HepG2 (cell line): ENCODE measurements around the gene ADORA2B. TPM values are rescaled to one million over a fixed set of nuclear protein-coding genes. Genes with fewer than 3 reads are reported as not detected.

ENCODE experiments used
- CREB1 ChIP-seq, 2 experiments: fragments of 450-650 bp in 1 of 2; IDR thresholded peaks; 2 replicates each; pipeline ENCODE4 v1.6.1; 2016 to 2017; ENCODE audit warnings: control low read depth in 1 of 2, mild to moderate bottlenecking in 1 of 2, missing compliant biosample characterization in 1 of 2, missing genetic modification characterization in 1 of 2
- DPF2 ChIP-seq: sonication (generic); formaldehyde crosslinking; IDR thresholded peaks from 2 replicates; pipeline ENCODE4 v1.4.0; 2020; ENCODE audit warnings: mild to moderate bottlenecking, low read depth, missing genetic modification reagents, borderline replicate concordance
- HINFP ChIP-seq: sonication (generic); formaldehyde crosslinking; IDR thresholded peaks from 2 replicates; pipeline ENCODE4 v1.4.0; 2020; ENCODE audit warnings: low read depth, mild to moderate bottlenecking, missing genetic modification reagents
- HNF4G ChIP-seq, 2 experiments: sonication (generic) in 1 of 2; formaldehyde crosslinking in 1 of 2; IDR thresholded peaks; 2 replicates each; pipeline versions ENCODE4 v1.4.0 to v1.6.1; 2011 to 2020; ENCODE audit warnings: borderline replicate concordance in 2 of 2, low read depth in 2 of 2, mild to moderate bottlenecking in 2 of 2, low read length in 1 of 2, missing genetic modification reagents in 1 of 2, moderate library complexity in 1 of 2
- HNRNPL ChIP-seq: fragments of 200-400 bp; formaldehyde crosslinking; IDR thresholded peaks from 2 replicates; pipeline ENCODE4 v1.6.1; 2017; ENCODE audit warnings: mild to moderate bottlenecking, low read depth, low read length
- MIER3 ChIP-seq: IDR thresholded peaks from 2 replicates; pipeline ENCODE4 v1.6.1; 2016; ENCODE audit warnings: missing compliant biosample characterization, borderline replicate concordance
- NCOR1 ChIP-seq: fragments of 200-600 bp; sonication (generic); IDR thresholded peaks from 2 replicates; pipeline ENCODE4 v1.7.0; 2017; ENCODE audit warnings: antibody characterized with exemption, low read length, borderline replicate concordance
- NFKBIZ ChIP-seq: IDR thresholded peaks from 2 replicates; pipeline ENCODE4 v1.6.1; 2018; ENCODE audit warnings: missing genetic modification reagents, missing compliant biosample characterization
- RCOR2 ChIP-seq: IDR thresholded peaks from 2 replicates; pipeline ENCODE4 v1.6.1; 2016; ENCODE audit warnings: missing biosample characterization, missing genetic modification reagents
- SKI ChIP-seq: fragments of 450-650 bp; IDR thresholded peaks from one replicate; pipeline ENCODE4 v1.6.1; 2018; ENCODE audit warnings: mild to moderate bottlenecking; ENCODE audit not compliant: partially characterized antibody
- THYN1 ChIP-seq: sonication (generic); formaldehyde crosslinking; IDR thresholded peaks from 2 replicates; pipeline ENCODE4 v1.8.1; 2023; ENCODE audit warnings: low read depth, mild to moderate bottlenecking, moderate library complexity, missing genetic modification reagents, borderline replicate concordance
- ZBTB3 ChIP-seq: sonication (generic); formaldehyde crosslinking; IDR thresholded peaks from 2 replicates; pipeline ENCODE4 v1.4.0; 2020; ENCODE audit warnings: low read depth, mild to moderate bottlenecking, moderate library complexity, missing genetic modification reagents, borderline replicate concordance
- ZFP62 ChIP-seq: sonication (generic); formaldehyde crosslinking; IDR thresholded peaks from 2 replicates; pipeline ENCODE4 v1.4.0; 2020; ENCODE audit warnings: missing genetic modification reagents
- ZNF407 ChIP-seq: sonication (generic); formaldehyde crosslinking; IDR thresholded peaks from one replicate; pipeline ENCODE4 v1.5.1; 2020; ENCODE audit warnings: mild to moderate bottlenecking, missing genetic modification reagents; ENCODE audit errors: not compliant biosample characterization
- ZNF569 ChIP-seq: sonication (generic); formaldehyde crosslinking; IDR thresholded peaks from 2 replicates; pipeline ENCODE4 v1.5.0; 2020; ENCODE audit warnings: mild to moderate bottlenecking, missing genetic modification reagents, moderate library complexity, borderline replicate concordance
- polyA plus RNA-seq, 8 experiments: library from polyadenylated mRNA; depleted of rRNA in 3 of 8; stranded (reverse) in 7 of 8; unstranded in 1 of 8; fragments of >200 nt; fragmentation: Illumina TruSeq in 4 of 8; extraction: Trizol in 4 of 8; gene quantifications; 2 replicates each; pipeline versions ENCODE4 v1.2.1 to v1.2.3, GENCODE V29; 2011 to 2016; ENCODE audit warnings: low read depth in 4 of 8, missing spikeins in 1 of 8, mixed read lengths in 1 of 8; ENCODE audit not compliant: insufficient read depth in 1 of 8
- total RNA-seq, 5 experiments: library from RNA; depleted of rRNA; stranded (reverse); fragments of >200 nt; fragmentation: Illumina TruSeq; extraction: Trizol; gene quantifications; 2 replicates each; pipeline ENCODE4 v1.2.3, GENCODE V29; 2016; ENCODE audit warnings: low read depth in 1 of 5
- TF ChIP-seq, protein P1 (sequence below): sonication (generic); formaldehyde crosslinking; IDR thresholded peaks from 2 replicates; pipeline ENCODE4 v1.5.0; 2020; ENCODE audit warnings: missing genetic modification reagents, mild to moderate bottlenecking, borderline replicate concordance

Gene ADORA2B
- total and polyA plus RNA-seq, 2 of the 13 experiments (the other 11 are each of a cell fraction or from before 2014, with no cell fraction given) = 10.4 to 20.0 TPM

DNA sequence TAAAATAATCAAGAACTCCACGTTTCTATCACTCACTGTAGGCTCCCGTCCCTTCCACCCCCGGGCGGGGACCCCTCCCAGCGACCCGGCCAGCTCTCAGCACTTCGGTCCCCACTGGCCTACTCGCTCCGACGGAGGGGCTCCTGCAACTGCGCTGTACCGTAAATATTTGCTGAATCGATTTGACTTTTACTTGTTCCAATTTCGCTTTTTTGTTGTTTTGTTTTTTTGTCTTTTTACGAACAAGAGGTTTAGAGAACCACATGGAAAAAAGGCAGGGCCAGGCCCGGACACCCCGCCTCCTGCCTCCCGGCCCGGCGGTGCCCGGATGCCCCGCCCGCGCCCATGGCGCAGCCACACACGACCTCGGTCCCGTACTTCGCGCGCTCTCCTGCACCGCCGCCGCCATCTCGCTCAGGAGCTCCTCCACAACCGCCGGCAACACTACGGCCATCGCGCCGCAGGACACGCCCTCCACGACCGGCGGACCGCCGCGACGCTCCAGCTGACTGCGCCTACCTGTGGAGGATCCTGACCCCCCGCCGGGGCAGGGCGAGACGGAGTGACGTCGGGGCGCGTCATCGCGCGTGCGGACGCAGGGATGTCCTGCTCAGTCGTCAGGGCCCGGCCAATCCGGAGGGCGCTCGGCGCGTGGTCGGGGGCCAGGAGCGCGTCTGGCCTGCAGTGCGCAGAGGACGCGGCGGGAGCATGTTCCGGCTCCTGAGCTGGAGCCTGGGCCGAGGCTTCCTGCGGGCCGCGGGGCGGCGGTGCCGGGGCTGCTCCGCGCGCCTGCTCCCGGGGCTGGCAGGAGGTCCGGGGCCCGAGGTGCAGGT is 54.4 kb downstream of the ADORA2B start, which contains the start of the genes TTC19 and ZSWIM7 (continued):
- TF ChIP-seq ZNF407 (CRISPR knock-in tag) (peak; percentile 97), DPF2 (no peak), SKI (peak; percentile 85), HNRNPL (no peak), ZNF569 (CRISPR knock-in tag) (0 out of 2 replicates have a peak, but pooled peaks have one; percentile 23), THYN1 (CRISPR knock-in tag) (0 out of 2 replicates have a peak, but pooled peaks have one; percentile 43), NCOR1 (no peak), ZFP62 (CRISPR knock-in tag) (no peak), HNF4G (IDR thresholded peaks at IDR 0.05; ENCODE audit: borderline replicate concordance, low read depth, low read length) (0 out of 2 replicates have a peak, but pooled peaks have one; percentile 4), HNF4G (CRISPR knock-in tag; IDR thresholded peaks at IDR 0.05; ENCODE audit: borderline replicate concordance, low read depth) (peak; percentile 74; the same call in 1 of the 2 replicates), RCOR2 (CRISPR knock-in tag) (no peak; the same call in 1 of the 2 replicates), ZBTB3 (CRISPR knock-in tag) (no peak; the same call in 1 of the 2 replicates), NFKBIZ (CRISPR knock-in tag) (peak; percentile 58), CREB1 (IDR thresholded peaks at IDR 0.05) (peak; percentile 98), CREB1 (CRISPR knock-in tag; IDR thresholded peaks at IDR 0.05) (peak; percentile 92), HINFP (CRISPR knock-in tag) (peak; percentile 99), MIER3 (peak; percentile 98; the same call in 1 of the 2 replicates)
- TF ChIP-seq, protein P1, sequence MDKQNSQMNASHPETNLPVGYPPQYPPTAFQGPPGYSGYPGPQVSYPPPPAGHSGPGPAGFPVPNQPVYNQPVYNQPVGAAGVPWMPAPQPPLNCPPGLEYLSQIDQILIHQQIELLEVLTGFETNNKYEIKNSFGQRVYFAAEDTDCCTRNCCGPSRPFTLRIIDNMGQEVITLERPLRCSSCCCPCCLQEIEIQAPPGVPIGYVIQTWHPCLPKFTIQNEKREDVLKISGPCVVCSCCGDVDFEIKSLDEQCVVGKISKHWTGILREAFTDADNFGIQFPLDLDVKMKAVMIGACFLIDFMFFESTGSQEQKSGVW = no peak; the same call in 1 of the 2 replicates
